IPS-NIHi7 (cell line): ENCODE results near the gene SLC27A2.
A peak's percentile ranks its signal among the peaks of the same experiment; 100 is the strongest.

ENCODE experiments used
- DNase-seq: peaks from one replicate; pipeline ENCODE4 v3.0.0; 2012; ENCODE audit warnings: mixed read lengths; ENCODE audit errors: extremely low spot score

Gene SLC27A2

DNA sequence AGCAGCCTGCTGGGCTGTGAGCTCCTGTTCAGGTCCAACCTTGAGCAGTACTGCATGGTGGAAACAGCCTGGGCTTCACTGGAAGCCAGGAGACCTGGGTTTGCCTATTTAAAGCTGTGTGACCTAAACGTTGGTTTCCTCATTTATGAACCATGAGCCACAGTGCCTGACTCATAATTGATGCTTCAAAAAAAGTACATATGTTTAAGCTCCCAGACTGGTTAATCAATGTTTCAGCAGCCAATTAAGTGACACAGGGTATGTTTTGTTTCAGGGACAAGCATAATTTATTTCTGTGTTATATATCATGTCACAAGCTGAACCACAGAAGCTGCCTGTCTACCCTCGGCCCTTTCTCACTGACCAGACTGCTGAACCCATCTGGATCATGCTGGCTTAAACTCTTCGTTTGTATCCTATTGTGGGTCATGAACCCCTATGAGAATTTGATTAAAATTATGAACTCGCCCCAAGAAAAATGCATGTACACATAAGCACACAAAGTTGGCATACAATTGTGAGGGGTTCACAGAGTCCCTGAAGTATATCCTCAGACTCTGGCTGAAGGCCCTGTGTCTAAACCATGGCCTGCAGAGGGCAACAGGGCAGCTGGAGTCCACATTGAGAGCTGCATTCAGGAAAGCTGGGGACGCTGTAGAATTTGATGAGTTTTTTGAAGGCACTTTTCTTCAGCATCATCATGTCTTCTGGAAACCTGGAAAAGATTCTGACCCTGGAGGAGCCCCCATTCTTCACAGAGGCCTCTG, 59.9 kb downstream of the SLC27A2 start:
- DNase-seq: no peak

DNA sequence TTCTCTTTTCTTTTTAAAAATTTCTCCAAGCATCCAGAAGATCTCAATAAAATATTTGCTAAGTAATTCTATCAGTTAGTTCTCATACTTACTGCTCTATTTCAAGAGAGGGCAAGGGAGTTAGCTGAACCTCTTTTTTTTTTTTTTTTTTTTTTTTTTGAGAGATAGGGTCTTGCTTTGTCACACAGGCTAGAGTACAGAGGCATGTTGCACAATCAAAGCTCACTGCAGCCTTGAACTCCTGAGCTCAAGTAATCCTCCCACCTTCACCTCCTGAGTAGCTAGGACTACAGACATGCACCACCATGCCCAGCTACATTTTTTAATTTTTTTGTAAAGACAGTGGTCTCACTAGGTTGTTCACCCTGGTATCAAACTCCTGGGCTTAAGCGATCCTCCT, 62.2 kb downstream of the SLC27A2 start:
- DNase-seq: no peak

DNA sequence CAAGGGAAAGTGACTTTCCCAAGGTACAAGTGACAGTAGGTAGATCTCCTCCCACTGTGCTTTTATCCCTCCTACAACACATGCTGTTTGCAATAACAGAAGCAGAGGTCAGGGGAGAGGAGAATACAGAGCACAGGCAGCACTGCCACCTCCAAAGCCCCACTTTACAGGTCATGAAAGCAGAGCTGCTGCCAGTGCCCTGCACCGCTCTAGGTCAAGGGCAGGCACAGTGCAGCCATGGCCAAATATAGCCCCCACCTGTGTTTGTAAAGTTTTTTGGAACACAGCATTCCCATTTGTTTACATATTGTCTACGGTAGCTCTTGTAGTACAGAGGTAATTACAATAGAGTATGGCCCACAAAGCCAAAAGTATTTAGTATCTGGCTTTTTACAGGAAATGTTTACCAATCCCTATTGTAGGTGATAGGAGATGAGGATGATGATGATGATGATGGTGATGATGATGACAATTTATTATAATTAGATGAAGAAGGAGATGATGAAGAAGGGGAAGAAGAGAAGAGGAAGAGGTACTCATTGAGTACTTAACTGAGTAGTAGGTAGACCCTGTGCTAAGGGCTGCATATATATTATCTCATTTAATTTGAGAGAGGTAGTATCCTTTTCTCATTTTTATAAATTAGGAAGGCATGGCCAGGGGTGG, 63.1 kb downstream of the SLC27A2 start:
- no peak for DNase-seq

DNA sequence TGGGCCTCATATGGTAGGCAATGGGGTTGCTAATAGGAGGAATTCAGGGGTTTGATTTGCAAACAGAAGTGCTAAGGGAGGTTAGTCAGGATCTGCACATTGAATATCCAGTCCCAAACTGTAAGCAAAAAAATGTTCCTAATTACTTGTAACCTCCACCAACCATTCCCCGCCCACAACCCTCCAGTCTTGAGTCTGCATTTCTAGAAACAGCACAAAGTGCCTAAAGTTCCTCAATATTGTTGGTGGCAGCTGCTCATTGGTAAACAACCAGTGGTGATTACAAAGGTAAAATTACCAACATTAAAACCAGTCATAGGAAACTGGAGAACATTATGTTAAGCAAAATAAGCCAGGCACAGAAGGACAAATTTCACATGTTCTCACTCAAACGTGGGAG, 64.6 kb downstream of the SLC27A2 start:
- DNase-seq: no peak

DNA sequence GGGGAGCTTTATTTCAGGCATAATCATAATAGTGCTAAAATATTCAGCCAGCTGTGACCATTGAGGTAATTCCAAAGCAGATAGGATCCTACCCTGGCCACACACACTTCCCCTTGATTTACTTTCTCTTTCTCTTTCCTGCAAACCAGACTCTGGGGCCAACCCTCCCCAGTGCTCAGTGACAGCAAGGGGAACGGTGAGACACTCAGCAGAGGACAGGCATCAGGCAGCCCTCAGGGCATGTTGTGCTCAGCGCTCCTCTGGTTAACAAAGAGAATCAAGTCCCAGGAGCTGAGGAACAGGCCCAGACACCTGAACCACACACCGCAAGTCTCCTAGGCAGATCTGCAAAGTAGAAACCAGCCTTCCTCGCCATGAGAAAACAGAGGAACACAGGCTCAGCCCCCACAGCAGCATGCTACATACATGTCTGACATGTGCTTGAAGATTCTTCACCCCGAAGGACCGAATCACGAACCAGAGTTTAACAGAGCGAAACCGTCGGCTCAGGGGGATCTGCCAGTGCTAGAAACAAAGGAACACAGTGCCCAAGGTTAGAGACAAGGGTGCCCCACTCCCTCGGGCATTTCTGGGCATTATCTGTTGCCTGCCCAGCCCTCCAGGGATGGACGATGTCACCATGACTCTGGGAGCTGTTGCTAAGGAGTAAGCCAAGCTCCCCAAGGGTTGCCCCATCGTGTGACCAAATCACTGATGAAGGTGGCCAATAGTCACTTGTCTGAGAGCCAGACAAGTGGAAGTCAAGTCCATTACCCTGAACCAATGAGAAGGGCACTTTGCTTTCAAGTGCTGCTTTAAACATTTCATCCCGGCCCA, 66.0 kb downstream of the SLC27A2 start:
- DNase-seq: no peak

DNA sequence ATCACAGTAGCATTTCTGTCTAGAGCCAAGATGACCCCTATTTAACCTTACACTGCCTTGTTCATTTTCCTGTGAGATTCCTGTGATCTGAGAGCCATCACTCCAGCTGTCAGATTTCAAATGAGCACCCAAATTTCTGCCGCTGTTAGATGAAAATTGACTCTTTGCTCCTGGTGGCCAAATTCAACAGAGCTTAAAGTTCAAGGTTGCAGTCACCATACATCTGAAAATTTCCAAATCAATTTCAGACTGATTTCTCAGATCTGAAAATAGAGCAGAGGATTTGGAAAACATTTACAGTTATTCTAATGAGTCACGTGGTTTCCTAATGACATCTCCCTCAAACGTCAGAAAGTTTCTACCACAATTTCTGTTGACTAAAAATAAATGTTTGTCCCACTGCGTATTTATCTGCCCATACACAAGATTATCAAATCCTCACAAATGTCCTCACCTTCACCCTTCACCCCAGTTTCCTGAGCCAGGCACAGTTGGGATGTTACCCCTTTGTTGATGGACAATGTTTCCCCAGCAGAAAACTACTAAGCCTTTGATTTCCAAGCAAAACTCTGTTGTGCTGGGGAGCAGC, 67.1 kb downstream of the SLC27A2 start:
- DNase-seq: no peak

DNA sequence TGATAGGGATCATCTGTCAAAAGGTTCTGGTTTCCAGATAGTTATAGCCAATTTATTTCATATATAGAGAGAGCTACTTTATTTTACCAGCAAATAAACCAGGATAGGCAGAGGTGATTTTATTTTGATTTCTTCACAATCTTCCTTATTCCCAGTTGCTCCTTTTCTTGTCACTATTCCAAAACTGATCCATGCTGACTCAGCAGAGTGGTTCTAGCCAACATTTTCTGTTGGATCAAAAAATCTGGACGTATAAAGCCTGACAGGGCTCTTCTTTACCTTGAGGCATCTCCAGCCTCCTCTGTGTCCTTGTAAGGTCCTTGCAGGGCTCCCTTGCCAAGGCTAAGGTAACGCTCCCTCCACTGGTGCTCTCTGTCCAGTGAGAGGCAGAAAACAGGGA, 67.7 kb downstream of the SLC27A2 start:
- DNase-seq: no peak

DNA sequence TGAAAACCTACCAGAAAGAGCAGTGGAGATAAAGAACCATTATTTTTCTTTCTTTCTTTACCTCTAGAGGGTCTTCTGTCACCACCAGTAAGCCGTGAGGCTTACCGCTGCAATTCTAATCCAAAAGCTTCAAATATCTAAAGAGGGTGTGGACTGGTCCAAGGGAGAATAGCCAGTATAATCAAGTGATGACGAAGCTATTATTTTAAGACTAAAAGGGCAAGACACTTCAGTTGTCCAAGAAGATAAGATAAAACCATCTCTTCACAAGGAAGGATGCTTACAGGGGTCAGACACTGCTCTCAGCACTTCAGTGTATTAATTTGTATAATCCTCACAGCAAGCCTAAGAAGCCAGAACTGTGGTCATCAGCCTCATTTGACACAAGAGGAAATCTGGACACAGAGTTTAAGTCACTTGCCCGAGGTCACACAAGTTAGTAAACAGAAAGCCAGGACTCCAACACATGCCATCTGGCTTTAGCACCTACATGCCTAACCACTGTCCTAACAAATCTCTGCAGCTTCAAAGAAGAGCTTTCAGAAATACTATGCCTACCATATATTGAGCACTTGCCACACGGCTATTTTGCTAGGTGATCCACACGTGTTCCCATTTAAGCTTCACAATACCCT, 68.9 kb downstream of the SLC27A2 start:
- DNase-seq: no peak

DNA sequence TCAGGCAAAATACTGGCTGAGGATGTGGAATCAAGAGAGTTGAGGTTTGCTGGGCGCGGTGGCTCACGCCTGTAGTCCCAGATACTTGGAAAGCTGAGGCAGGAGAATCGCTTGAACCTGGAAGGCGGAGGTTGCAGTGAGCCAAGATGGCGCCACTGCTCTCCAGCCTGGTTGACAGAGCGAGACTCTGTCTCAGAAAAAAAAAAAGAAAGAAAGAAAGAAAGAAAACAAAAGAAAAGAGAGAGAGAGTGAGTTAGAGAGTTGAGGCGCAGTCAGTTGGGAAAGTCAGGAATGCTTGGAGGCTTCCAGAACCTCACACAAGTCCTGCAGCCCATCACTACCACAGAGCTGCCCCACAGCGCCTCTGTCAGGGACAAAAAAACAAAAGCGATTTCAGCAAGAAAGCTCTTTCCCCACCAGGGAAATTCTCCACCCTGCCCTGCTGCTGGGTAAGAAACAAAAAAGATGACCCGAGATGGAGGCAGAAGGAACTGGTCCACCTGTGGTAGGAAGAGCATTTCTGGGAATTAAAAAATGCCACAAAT, 69.7 kb downstream of the SLC27A2 start:
- no peak for DNase-seq

DNA sequence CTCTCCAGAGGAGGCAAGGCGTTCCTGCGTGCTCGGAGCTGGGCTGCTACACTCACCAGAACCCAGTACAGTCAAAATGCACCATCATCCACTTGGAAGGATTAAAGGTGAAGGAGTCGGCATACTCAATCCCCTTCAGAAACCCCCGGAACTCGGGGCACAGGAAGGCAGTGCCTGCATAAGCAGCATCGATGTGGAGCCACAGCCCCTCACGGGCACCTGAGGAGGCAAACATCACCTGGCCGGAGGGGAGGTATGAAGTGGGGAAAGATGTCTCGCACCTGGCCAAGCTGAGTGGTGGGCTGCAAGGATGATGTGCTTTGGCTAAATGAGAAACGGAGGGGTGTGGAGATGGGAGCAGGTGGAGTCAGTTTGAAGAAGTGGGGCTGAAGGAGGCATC, 70.6 kb downstream of the SLC27A2 start:
- DNase-seq: no peak

DNA sequence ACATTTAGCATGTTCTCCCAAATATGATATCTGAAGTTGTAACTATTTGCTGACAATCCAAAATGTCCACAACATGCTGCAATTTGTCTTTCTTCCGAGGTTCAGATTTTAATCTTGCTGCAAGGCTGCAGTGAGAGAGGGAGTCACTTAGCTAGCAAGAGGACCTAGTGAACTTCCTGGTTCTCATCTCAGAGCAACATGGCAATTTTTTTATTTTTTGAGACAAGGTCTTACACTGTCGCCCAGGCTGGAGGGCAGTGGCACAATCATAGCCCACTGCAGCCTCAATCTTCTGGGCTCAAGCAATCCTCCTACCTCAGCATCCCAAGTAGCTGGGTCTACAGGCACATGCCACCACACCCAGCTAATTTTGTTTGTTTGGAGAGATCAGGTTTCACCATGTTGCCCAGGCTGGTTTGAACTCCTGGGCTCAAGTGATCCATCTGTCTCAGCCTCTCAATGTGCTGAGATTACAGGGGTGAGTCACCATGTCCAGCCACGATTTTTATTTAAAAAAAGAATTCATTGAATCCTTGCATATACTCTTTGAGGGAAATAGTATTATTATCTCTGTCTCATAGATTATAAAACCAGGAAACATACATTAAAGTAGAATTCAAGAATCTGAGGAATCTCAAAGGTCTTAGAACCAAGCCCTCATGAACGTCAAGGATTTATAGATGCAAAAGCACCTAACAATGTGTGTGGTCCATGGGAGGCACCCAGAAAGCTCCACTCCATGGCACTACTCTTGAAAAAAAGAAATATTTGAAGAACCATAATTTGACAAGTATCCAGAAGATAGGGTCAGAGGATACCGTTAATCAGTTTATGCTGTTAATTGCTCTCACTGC, 74.4 kb downstream of the SLC27A2 start:
- no peak for DNase-seq

DNA sequence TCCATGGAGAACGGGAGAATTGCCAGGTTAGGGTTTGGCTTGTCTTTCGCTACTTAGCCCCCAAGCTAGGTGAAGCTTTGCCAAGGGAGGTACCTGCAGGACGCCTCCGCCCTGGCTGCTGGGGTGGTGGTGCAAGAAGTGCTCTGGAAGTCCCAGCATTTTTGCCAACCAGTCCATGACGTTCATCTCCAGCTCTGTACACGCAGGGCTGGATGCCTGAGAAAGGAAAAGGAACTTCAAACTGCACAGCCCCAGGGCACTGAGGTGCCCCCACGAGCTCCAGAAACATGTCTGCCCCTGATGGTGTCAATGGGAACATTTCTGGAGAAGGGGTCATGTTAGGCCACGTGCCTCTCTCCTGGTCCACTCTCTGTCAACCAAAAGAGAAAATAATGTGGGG, 75.3 kb downstream of the SLC27A2 start:
- no peak for DNase-seq

DNA sequence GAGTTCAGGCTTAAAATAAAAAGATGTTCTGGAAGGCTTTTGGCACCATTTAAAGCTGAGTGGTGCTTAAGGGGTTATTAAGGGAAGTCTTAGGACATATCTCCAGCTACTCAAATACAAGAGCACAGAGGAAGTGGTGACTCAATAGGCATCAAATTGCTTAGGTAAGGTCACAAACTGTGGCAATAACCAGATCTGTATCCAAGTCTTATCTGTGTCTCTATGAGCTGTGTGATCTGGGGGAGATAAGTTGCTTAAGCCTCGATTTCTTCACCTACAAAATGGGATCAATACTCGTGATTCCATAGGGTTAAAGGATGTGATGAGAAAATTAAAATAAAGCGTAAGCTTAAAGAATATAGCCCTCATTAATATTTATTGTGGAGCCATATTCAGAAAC, 75.9 kb downstream of the SLC27A2 start:
- no peak for DNase-seq

DNA sequence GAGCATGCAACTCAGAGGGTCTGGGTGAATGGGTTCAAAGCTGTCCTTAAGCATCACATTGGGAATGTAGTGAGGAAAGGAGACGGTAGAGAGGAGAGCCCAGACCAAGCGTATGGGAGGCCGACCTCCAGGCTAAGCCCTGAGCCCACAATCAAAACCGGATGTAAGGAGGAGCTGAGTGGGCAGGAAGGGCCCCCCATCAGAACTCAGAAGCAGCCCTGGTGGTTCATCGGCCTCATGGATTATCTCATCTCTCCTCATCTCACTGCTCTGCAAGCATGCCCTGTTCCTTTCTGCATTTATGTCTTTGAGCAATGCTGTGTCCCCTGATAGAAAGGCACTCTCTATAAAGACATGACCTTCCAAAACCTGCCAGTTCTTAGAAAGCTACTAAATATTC, 77.3 kb downstream of the SLC27A2 start:
- no peak for DNase-seq

DNA sequence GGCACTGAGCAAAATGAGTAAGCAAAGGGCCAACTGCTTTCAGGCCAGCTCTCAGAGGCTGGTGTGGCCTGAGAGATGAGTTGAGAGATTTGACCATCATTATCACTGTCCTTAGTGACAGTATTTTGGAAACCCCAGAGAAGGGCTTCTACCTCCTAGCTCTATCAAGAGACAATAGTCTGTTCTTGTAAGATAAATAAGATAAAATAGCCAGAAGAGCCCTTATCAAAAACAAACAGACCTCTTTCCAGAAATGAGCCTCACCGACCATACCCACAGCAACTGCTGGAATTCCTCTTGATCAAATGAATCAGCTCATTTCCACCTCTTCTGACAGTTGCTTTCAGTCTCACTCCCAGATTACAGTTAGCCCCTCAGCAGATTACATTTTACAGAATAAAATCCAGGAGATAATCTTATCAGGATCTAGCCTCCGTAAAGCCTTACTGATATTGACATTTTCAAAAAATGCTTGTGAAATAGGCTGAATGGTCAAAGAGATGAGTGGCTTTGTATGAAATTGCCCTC, 79.0 kb downstream of the SLC27A2 start:
- DNase-seq: no peak

DNA sequence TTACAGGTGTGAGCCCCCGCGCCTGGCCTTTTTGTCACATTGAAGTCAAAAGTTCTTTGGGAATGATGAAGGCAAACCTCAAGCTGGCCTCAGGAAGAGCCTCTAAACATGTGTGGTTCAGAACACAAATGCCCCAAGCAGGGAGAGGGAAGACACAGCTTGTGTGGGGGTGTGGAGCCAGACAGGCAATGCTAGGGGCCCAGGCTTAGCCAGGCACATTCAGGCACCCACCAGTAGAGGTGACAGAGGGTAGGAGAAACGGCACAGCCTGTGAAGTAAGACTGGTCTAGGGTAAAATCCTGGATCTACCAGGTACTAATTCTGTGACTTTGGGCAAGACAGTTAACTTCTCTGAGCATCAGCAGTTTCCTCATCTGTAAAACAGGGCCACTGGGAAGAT, 80.0 kb downstream of the SLC27A2 start:
- DNase-seq: peak; percentile 48

DNA sequence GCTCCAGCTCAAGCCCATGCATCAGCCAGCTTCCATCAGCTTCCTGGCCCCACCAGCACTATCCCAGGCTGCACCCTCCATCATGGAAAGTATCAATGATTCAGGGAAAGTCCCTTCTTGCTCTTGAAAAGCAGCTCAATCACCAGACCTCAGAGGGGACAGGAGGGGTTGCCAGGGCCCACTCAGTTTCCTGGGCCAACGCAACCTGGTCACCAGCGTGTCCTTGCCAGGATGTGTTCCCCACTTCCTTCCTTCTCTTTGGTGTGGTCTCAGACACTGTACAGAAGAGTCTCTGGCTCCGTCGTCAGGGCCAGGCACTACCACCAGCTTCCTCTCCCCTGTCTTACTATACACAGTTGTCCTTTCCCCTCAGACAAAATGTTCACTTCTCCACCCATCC, 80.5 kb downstream of the SLC27A2 start:
- no peak for DNase-seq

DNA sequence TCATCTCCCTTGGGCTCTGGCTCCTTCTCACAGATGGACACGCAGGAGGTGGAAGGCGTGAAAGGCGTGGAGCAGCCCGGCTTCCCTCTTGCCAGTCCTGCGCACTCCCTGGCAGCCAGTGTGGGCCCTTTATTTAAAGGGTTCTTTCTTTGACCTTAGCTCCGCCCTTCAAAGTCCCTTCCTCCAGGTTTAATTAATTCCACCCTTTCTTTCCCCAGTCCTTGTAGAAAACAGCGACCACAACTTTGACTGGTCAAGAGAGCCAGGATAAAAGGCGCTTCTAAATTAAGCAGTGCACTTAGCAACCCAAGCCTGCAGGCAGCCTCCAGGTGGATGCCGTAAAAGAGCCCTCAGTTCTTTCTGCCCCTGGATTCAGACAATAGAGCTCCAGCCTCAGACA, 83.6 kb downstream of the SLC27A2 start, which contains the start of gene HDC:
TSS of gene HDC (minus strand) at position 107 of the 400 bp plus-strand sequence. CDS start at position 4, 103 bp downstream.
- no peak for DNase-seq

DNA sequence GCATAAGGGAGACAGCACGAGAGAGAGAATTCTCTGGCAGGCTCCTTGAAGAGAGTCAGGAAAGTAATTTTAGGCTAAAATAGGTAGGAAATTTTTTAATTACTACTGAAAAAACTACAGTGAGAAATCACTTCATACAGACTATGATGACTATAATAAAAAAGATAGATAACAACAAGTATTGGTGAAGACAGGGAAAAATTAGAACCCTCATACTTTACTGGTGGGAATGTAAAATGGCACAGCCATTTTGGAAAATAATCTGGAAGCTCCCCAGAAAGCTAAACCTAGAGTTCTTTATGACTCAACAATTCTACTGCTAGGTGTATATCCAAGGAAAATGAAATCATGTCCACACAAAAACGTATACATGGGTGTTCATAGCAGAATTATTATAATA, 85.6 kb downstream of the SLC27A2 start:
- no peak for DNase-seq

DNA sequence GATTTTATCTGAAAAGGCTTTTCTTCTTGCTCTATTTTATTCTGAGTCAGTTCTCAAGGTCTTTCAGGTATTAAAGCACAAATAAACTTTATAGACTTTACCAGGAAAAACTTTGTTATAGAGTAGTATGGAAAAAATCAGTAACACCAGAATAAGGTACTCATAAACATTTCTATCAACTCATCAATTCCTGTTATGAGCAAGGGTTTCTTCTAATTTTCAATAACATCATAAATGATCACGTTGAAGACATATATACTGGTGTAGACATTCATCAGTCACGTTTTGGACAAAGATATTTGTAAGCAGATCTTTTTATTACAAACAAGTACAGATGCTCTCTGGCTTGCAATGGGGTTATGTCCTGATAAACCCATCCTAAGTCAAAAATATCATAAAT, 93.1 kb downstream of the SLC27A2 start:
- no peak for DNase-seq
